Hepatocyte (in vitro differentiated cells): Measurements from ENCODE around the gene RAI1. TPM values are rescaled to one million over a fixed set of nuclear protein-coding genes. Genes with fewer than 3 reads are reported as not detected.

Experiments used
- DNase-seq: peaks from one replicate; pipeline ENCODE4 v3.0.0-alpha.2; 2016; ENCODE audit warnings: low spot score
- H2AFZ ChIP-seq: fragments of 200-600 bp; sonication (generic); 2 replicates; pipeline ENCODE4 v1.6.0; 2016; ENCODE audit warnings: antibody characterized with exemption, mild to moderate bottlenecking
- H3K27ac ChIP-seq: fragments of 200-600 bp; sonication (generic); 2 replicates; pipeline ENCODE4 v1.5.1; 2016; ENCODE audit warnings: mild to moderate bottlenecking
- H3K27me3 ChIP-seq: fragments of 200-600 bp; sonication (generic); 2 replicates; pipeline ENCODE4 v1.6.1; 2016
- H3K36me3 ChIP-seq: fragments of 200-600 bp; sonication (generic); replicated peaks from 2 replicates; pipeline ENCODE4 v1.5.1; 2016; ENCODE audit warnings: low read depth; ENCODE audit not compliant: insufficient read depth
- H3K4me1 ChIP-seq: fragments of 200-600 bp; sonication (generic); 2 replicates; pipeline ENCODE4 v1.5.1; 2016; ENCODE audit warnings: mild to moderate bottlenecking, moderate library complexity; ENCODE audit not compliant: insufficient read depth
- H3K4me2 ChIP-seq: fragments of 200-600 bp; sonication (generic); 2 replicates; pipeline ENCODE4 v1.6.0; 2016
- H3K4me3 ChIP-seq: fragments of 200-600 bp; sonication (generic); 2 replicates; pipeline ENCODE4 v1.5.1; 2016; ENCODE audit warnings: mild to moderate bottlenecking
- H3K79me2 ChIP-seq: fragments of 200-600 bp; sonication (generic); 2 replicates; pipeline ENCODE4 v1.6.0; 2017; ENCODE audit warnings: mild to moderate bottlenecking
- H3K9me2 ChIP-seq: fragments of 200-600 bp; sonication (generic); replicated peaks from 2 replicates; pipeline ENCODE4 v1.6.0; 2017; ENCODE audit warnings: mild to moderate bottlenecking; ENCODE audit not compliant: insufficient read depth
- H3K9me3 ChIP-seq: fragments of 200-600 bp; sonication (generic); 2 replicates; pipeline ENCODE4 v1.5.1; 2016; ENCODE audit warnings: low read depth, mild to moderate bottlenecking
- H4K20me1 ChIP-seq: fragments of 200-600 bp; sonication (generic); 2 replicates; pipeline ENCODE4 v1.6.0; 2016; ENCODE audit warnings: mild to moderate bottlenecking; ENCODE audit not compliant: insufficient read depth, poor library complexity, severe bottlenecking
- EZH2 ChIP-seq: fragments of 200-600 bp; sonication (generic); IDR thresholded peaks from 2 replicates; pipeline ENCODE4 v1.6.1; 2016; ENCODE audit warnings: antibody characterized with exemption, mild to moderate bottlenecking, borderline replicate concordance
- EZH2phosphoT487 ChIP-seq: fragments of 200-600 bp; sonication (generic); IDR thresholded peaks from one replicate; pipeline ENCODE4 v1.6.1; 2018; ENCODE audit warnings: antibody characterized with exemption, mild to moderate bottlenecking, low read depth, moderate library complexity; ENCODE audit not compliant: unreplicated experiment, severe bottlenecking
- WGBS: methylation state at CpG from one replicate; pipeline ENCODE4 v1.1.6; 2016; ENCODE audit warnings: low lambda C conversion rate; ENCODE audit errors: missing lambda C conversion rate; 5-methylcytosine and 5-hydroxymethylcytosine counted together
- polyA plus RNA-seq: library from polyadenylated mRNA; unstranded; fragments of >200 nt; fragmentation: Nextera tagmentation; extraction: Ambion mirVana; gene quantifications from 2 replicates; pipeline ENCODE4 v1.2.1, GENCODE V29; 2016
- total RNA-seq: library from RNA; depleted of rRNA; stranded (reverse); fragments of >200 nt; gene quantifications from 2 replicates; pipeline ENCODE4 v1.2.3, GENCODE V29; 2014
- TF ChIP-seq, protein P1 (sequence below): fragments of 200-600 bp; sonication (generic); IDR thresholded peaks from 2 replicates; pipeline ENCODE4 v1.5.1; 2016; ENCODE audit warnings: antibody characterized with exemption, mild to moderate bottlenecking; ENCODE audit not compliant: poor library complexity

Gene RAI1
- total and polyA plus RNA-seq, 2 experiments from 2014 or later, result 20.2 to 23.8 TPM

DNA sequence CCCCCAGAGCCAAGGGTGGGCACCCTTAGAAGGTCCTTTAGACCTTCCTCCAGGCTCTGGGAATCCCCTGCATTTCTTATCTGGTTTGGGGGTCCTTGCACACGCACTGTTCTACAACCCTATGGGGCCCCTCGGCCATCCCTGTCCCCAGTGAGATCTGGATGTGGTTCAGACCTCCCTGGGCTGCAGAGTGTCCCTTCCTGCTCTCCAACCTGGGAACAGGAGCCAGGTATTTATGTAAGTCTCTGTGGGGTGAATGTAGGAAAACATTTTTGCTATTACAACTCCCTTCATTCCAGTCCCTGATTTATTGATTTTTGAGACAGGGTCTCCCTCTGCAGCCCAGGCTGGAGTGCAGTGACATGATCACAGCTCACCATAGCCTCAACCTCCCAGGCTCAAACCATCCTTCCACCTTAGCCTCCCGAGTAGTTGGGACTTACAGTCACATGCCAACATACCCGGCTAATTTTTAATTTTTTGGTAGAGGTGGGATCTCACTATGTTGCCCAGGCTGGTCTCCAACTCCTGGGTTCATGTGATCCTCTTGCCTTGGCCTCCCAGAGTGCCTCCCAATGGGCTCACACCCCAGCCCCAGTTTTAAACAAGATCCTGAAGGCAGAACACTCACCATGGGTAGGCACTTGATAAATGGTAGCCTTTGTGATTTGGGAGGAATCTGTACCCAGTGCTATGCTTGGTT is 61.6 kb downstream of the RAI1 start:
- Histone ChIP-seq H3K4me1 (peaks cover 44% of the 10 kb centered on the region), H3K27ac (no peak overlapping the region), H3K79me2 (peaks cover 88% of the 10 kb centered on the region), H3K36me3 (no peaks in the 10 kb centered on the region), H3K27me3 (no peaks in the 10 kb centered on the region), H3K9me2 (no peaks in the 10 kb centered on the region), H2AFZ (no peak overlapping the region), H3K9me3 (no peaks in the 10 kb centered on the region), H3K4me3 (no peak overlapping the region), H4K20me1 (peaks cover 44% of the 10 kb centered on the region), H3K4me2 (no peak overlapping the region)
- 82% methylated on average over 4 of the region's 4 CpGs for WGBS
- TF ChIP-seq EZH2phosphoT487, result no peak
- TF ChIP-seq, protein P1, sequence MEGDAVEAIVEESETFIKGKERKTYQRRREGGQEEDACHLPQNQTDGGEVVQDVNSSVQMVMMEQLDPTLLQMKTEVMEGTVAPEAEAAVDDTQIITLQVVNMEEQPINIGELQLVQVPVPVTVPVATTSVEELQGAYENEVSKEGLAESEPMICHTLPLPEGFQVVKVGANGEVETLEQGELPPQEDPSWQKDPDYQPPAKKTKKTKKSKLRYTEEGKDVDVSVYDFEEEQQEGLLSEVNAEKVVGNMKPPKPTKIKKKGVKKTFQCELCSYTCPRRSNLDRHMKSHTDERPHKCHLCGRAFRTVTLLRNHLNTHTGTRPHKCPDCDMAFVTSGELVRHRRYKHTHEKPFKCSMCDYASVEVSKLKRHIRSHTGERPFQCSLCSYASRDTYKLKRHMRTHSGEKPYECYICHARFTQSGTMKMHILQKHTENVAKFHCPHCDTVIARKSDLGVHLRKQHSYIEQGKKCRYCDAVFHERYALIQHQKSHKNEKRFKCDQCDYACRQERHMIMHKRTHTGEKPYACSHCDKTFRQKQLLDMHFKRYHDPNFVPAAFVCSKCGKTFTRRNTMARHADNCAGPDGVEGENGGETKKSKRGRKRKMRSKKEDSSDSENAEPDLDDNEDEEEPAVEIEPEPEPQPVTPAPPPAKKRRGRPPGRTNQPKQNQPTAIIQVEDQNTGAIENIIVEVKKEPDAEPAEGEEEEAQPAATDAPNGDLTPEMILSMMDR, result no peak
- TF ChIP-seq EZH2, result no peak
- no peak for DNase-seq

DNA sequence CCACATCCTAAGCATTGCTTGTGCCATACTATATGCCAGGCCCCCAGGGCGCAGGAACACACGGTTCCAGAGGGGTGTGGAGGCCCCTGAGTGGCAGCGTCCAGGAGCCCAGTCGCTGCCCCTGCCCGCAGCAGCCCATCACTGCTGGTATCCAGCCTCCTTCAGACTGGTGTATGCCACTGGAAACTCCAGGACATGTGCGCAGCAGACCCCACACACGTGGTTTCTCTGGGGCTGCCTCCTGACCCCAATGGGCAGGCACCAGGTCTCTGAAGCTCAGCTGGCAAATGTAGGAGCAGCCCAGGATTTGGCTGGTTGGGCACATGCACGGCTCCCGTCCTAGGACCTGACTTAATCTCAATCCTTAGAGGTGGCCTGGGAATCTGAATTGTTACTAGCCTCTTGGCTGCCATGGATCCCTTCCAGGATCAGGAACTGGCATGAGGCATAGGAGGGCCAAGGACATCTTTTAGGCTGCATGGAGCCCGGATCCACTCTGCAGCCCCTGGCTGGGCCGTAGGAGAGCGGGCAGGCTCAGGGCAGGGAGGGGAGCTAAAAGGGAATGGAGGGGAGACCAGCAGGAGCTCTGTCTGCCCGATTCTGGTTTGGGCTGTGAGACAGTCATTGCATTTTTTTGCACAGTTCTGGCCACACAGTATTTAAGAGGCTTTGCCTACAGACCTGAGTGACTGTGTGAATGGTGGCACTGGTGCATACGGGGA is 62.3 kb downstream of the RAI1 start:
- DNase-seq, result no peak
- H3K4me1 ChIP-seq, result peaks cover 36% of the 10 kb centered on the region
- no peaks in the 10 kb centered on the region for H3K9me2 ChIP-seq
- H3K27ac ChIP-seq, result no peak overlapping the region
- H3K4me3 ChIP-seq, result no peak overlapping the region
- H3K36me3 ChIP-seq, result no peaks in the 10 kb centered on the region
- TF ChIP-seq EZH2phosphoT487 (no peak), EZH2 (no peak)
- TF ChIP-seq, protein P1, result no peak
- peaks cover 39% of the 10 kb centered on the region for H4K20me1 ChIP-seq
- no peaks in the 10 kb centered on the region for H3K27me3 ChIP-seq
- no peak overlapping the region for H2AFZ ChIP-seq
- no peak overlapping the region for H3K4me2 ChIP-seq
- no peaks in the 10 kb centered on the region for H3K9me3 ChIP-seq
- H3K79me2 ChIP-seq, result peaks cover 88% of the 10 kb centered on the region
- WGBS, result 92% methylated on average over 14 of the region's 14 CpGs

DNA sequence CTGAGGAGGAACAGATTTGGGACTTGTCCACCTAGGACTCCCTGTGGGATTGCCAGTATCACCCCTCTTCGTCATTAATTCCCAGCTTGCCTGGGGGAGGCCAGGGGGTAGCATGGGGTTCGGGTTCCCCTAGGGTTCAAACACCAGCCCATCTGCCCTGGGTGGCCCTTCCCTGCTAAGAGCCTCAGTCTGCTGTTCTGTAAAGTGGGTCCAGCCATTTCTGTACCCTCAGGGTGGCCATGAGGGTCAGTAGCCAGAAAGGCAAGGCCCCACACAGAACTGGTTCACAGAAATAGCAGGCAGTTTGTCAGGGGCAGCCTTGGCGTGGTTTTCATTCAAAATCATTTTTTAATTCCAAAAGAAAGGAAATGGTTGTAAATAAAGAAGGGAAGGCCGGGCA is 62.9 kb downstream of the RAI1 start:
- Histone ChIP-seq H3K9me3 (no peaks in the 10 kb centered on the region), H2AFZ (no peak overlapping the region), H3K4me1 (peaks cover 31% of the 10 kb centered on the region), H3K9me2 (no peaks in the 10 kb centered on the region), H3K4me2 (no peak overlapping the region), H3K36me3 (no peaks in the 10 kb centered on the region), H3K27ac (no peak overlapping the region), H3K79me2 (peaks cover 87% of the 10 kb centered on the region), H4K20me1 (peaks cover 39% of the 10 kb centered on the region), H3K27me3 (no peaks in the 10 kb centered on the region), H3K4me3 (no peak overlapping the region)
- no peak for DNase-seq
- TF ChIP-seq, protein P1, result no peak
- WGBS, result 94% methylated on average over 4 of the region's 4 CpGs
